Muscle layer of colon (tissue), 2 donors: Measurements from ENCODE around the gene MESD.

Experiments
- H3K27ac ChIP-seq: one replicate; pipeline ENCODE4 v1.7.0; 2013; ENCODE audit warnings: low read depth, mild to moderate bottlenecking, low read length, moderate library complexity
- H3K27me3 ChIP-seq, 2 donors: one replicate each; pipeline ENCODE4 v1.7.0; 2013; ENCODE audit warnings: low read length in 2 of 2, mild to moderate bottlenecking in 2 of 2; ENCODE audit not compliant: insufficient read depth in 2 of 2, control insufficient read depth in 1 of 2
- H3K36me3 ChIP-seq: one replicate; pipeline ENCODE4 v1.7.0; 2013; ENCODE audit warnings: mild to moderate bottlenecking, low read length; ENCODE audit not compliant: insufficient read depth
- H3K4me1 ChIP-seq: one replicate; pipeline ENCODE4 v1.7.0; 2013; ENCODE audit warnings: mild to moderate bottlenecking, low read length; ENCODE audit not compliant: insufficient read depth
- H3K4me3 ChIP-seq, 2 donors: one replicate each; pipeline ENCODE4 v1.7.0; 2013; ENCODE audit warnings: low read length in 2 of 2, low read depth in 1 of 2, mild to moderate bottlenecking in 1 of 2, moderate library complexity in 1 of 2
- H3K9ac ChIP-seq: one replicate; pipeline ENCODE4 v1.7.0; 2013; ENCODE audit warnings: low read length
- H3K9me3 ChIP-seq: one replicate; pipeline ENCODE4 v1.7.0; 2013; ENCODE audit warnings: mild to moderate bottlenecking, low read length
- donor health status: abdominal sarcoma.
- donor health status: Adenocarcinoma of cecum.

The MESD gene

GRCh38 chr15:81000144-81000623, 10.6 kb upstream of the MESD start:
- peak overlapping the region; percentile 92 to 98 for H3K4me3 ChIP-seq
- peaks cover 23% of the 10 kb centered on the region for H3K4me1 ChIP-seq
- H3K27me3 ChIP-seq = no peaks in the 10 kb centered on the region

DNA sequence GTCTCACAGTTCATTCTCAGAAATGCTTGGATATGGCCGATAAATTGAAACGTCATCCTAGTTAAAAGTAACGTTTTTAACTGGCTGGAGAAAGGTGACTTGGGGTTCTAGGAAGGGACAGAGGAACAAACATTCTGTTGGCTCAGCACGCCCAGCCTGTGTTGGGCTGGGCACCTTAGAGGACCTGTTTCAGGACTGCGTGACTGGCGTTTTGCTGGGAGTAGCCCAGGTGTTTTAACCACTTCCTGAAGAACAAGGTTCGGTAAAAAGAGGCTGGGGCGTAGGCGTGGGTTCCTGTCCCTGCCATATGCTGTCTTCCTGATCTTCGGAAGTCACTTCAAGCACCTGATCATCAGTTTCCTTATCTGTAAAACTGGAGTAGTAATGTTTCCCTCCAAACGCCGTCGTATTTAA, 10.0 kb upstream of the MESD start:
- H3K4me3 ChIP-seq = peak overlapping the region in 1 of 2 donors; percentile 92
- no peaks in the 10 kb centered on the region for H3K27me3 ChIP-seq
- peak overlapping the region; percentile 89 for H3K9ac ChIP-seq
- H3K36me3 ChIP-seq = peaks cover 12% of the 10 kb centered on the region
- no peak overlapping the region for H3K27ac ChIP-seq
- no peaks in the 10 kb centered on the region for H3K9me3 ChIP-seq
- H3K4me1 ChIP-seq = peaks cover 17% of the 10 kb centered on the region

More at GRCh38 chr15:81000144-81000623, 10.6 kb upstream of the MESD start:
- Histone ChIP-seq H3K9me3 (no peaks in the 10 kb centered on the region), H3K27ac (peak overlapping the region; percentile 98), H3K9ac (peak overlapping the region; percentile 89), H3K36me3 (peaks cover 12% of the 10 kb centered on the region)

GRCh38 chr15:80998251-80998650, 8.6 kb upstream of the MESD start:
- peaks cover 14% of the 10 kb centered on the region for H3K4me1 ChIP-seq
- no peak overlapping the region for H3K4me3 ChIP-seq
- H3K9ac ChIP-seq = no peak overlapping the region
- no peaks in the 10 kb centered on the region for H3K27me3 ChIP-seq
- H3K27ac ChIP-seq = no peak overlapping the region
- no peaks in the 10 kb centered on the region for H3K9me3 ChIP-seq
- peaks cover 2% of the 10 kb centered on the region for H3K36me3 ChIP-seq

DNA sequence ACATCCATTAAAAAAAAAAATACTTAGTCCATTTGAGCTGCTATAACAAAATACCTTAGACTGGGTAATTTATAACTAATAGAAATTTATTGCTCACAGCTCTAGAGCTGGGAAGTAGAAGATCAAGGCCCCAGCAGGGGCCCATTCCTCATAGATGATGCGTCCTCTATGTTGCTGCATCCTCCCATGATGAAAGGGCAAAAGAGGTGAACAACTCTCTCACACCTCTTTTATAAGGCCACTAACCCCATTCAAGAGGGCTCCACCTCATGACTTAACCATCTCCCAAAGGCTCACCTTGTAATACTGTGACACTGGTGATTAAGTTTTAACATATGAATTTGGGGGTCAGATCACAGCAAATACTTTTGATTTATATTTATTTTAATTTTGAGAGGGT, 8.1 kb upstream of the MESD start:
- no peaks in the 10 kb centered on the region for H3K36me3 ChIP-seq
- H3K4me3 ChIP-seq = no peak overlapping the region
- H3K27ac ChIP-seq = no peak overlapping the region
- H3K27me3 ChIP-seq = no peaks in the 10 kb centered on the region
- peaks cover 9% of the 10 kb centered on the region for H3K4me1 ChIP-seq
- no peak overlapping the region for H3K9ac ChIP-seq
- no peaks in the 10 kb centered on the region for H3K9me3 ChIP-seq

DNA sequence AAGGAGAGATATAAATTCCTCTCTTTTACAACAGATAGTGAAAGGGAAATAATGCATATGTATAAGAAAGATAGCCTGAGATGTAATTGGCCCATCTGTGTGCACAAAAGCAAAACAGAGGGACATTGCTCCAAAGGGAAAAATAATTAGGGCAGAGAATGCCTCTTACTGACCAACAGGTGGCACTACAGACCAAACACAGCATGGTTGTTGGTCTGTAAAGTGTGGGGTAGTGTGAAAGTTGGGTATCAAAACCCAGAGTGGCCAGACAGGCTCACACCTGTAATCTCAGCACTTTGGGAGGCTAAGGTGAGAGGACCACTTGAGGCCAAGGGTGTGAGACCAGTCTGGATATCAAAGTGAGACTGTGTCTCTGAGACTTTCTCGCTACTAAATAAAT, 6.6 kb upstream of the MESD start:
- Histone ChIP-seq H3K4me1 (peaks cover 11% of the 10 kb centered on the region), H3K27me3 (no peaks in the 10 kb centered on the region), H3K36me3 (no peaks in the 10 kb centered on the region), H3K4me3 (no peak overlapping the region), H3K9me3 (no peaks in the 10 kb centered on the region), H3K27ac (no peak overlapping the region), H3K9ac (no peak overlapping the region)

GRCh38 chr15:80992441-80992840, 2.8 kb upstream of the MESD start:
- H3K9me3 ChIP-seq = no peaks in the 10 kb centered on the region
- peaks cover 31% of the 10 kb centered on the region for H3K4me1 ChIP-seq
- H3K4me3 ChIP-seq = no peak overlapping the region
- H3K9ac ChIP-seq = no peak overlapping the region
- no peak overlapping the region for H3K27ac ChIP-seq
- no peaks in the 10 kb centered on the region for H3K36me3 ChIP-seq
- H3K27me3 ChIP-seq = no peaks in the 10 kb centered on the region

DNA sequence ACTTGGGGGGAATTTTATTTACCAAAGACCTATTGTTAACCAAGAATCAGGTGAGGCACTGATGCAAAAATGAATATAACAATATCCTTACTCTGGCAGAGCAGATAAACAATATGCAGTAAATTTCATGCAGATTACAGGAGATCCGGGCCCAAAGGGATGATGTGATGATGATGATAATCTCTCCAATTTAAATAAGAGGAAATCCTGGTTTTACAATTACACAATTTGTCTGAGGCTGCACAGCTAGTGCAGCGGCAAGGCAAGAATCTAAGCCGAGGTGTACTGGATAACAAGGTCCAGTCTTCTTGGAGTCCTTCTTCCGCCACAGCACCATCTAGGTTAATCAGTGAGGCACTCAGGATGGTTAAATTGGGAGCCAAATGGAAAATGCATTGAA, 2.4 kb upstream of the MESD start:
- H3K9me3 ChIP-seq = no peaks in the 10 kb centered on the region
- no peak overlapping the region for H3K4me3 ChIP-seq
- no peaks in the 10 kb centered on the region for H3K27me3 ChIP-seq
- H3K9ac ChIP-seq = no peak overlapping the region
- H3K27ac ChIP-seq = no peak overlapping the region
- no peaks in the 10 kb centered on the region for H3K36me3 ChIP-seq
- H3K4me1 ChIP-seq = peaks cover 31% of the 10 kb centered on the region

DNA sequence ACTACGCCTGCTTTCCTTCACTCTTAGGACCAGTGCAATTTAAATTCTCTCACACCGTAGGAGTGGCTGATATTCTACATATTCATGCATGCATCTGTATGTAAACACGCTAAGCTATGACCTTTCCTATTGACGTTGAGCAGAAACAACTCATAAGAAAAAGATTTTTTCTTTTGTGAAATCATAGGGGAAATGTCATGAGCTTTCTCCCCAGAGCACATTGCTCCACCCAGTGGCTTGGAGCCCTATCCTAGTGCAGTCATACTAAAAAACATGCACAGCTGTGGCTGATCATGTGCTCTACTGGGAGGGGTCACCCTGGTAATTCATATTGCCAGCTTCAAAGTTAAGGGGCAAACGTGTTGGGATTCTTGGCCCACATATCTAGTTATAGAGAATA, 1.8 kb upstream of the MESD start:
- H3K9me3 ChIP-seq = no peaks in the 10 kb centered on the region
- peak overlapping the region; percentile 93 for H3K27ac ChIP-seq
- no peaks in the 10 kb centered on the region for H3K36me3 ChIP-seq
- H3K9ac ChIP-seq = no peak overlapping the region
- H3K27me3 ChIP-seq = no peaks in the 10 kb centered on the region
- no peak overlapping the region for H3K4me3 ChIP-seq
- peaks cover 34% of the 10 kb centered on the region for H3K4me1 ChIP-seq

- H3K9ac ChIP-seq = no peak overlapping the region
- H3K27ac ChIP-seq = peak overlapping the region; percentile 93
- H3K4me1 ChIP-seq = peaks cover 34% of the 10 kb centered on the region
Measured at GRCh38 chr15:80990955-80991354, 1.3 kb upstream of the MESD start.

DNA sequence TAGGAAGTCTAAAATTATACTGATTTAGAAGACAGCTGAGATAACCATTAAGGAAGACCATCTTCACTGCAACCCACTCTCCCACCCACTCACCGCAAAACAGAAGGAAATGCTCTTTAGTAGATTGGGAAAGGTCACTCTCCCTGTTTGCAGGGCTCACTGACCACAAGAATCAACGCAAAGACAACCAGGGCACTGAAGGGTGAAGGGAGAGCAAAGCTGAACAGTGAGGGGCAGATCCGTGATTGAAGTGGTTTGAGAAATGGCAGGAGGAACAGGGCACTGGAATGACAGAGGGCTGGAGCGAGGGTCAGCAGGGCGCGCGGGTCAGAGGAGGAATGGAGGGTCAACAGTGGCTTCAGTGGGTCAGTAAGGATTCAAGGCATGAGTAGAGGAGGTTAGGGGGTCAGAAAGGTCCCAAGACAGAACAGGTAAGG, 520 bp downstream of the MESD start:
- peak overlapping the region; percentile 91 for H3K27ac ChIP-seq
- no peaks in the 10 kb centered on the region for H3K36me3 ChIP-seq
- no peaks in the 10 kb centered on the region for H3K9me3 ChIP-seq
- no peaks in the 10 kb centered on the region for H3K27me3 ChIP-seq
- H3K4me3 ChIP-seq = peak overlapping the region; percentile 96 to 97
- H3K9ac ChIP-seq = peak overlapping the region; percentile 87
- peaks cover 37% of the 10 kb centered on the region for H3K4me1 ChIP-seq

More at GRCh38 chr15:80990955-80991354, 1.3 kb upstream of the MESD start:
- H3K9me3 ChIP-seq = no peaks in the 10 kb centered on the region
- H3K27me3 ChIP-seq = no peaks in the 10 kb centered on the region
- no peak overlapping the region for H3K4me3 ChIP-seq
- H3K36me3 ChIP-seq = no peaks in the 10 kb centered on the region

DNA sequence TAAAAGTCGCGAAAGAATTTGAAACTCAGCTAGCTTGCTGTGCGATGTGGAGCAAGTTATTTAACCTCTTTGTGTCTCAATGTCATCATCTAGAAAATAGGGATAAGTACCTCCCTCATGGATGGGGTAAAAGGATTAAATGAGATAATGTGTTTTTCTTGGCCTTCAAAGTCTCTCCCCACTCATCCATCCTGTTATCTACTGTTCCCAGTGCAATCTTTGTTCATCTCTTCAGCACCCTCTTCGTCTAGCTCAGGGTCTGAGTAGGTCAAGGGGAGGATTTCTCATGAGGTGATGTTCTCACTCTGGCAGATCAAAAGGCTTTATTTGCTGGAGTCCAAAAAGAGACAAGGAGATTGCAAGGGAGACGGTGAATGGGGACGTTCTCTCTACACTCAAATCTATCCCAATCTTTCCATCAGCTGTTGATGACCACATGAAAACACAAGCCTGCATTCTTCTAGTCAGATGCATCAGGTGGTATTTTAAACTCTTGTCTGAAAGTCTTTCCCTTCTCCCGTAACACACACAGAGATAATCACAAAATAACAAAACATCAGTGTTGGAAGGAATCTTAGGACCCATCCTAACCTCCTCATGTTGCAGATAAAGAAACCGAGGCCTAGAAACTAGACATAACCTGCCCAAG, 1.3 kb downstream of the MESD start:
- Histone ChIP-seq H3K9ac (no peak overlapping the region), H3K27me3 (no peaks in the 10 kb centered on the region), H3K4me3 (peak overlapping the region; percentile 96 to 97), H3K36me3 (no peaks in the 10 kb centered on the region), H3K27ac (peak overlapping the region; percentile 91), H3K4me1 (peaks cover 37% of the 10 kb centered on the region), H3K9me3 (no peaks in the 10 kb centered on the region)

DNA sequence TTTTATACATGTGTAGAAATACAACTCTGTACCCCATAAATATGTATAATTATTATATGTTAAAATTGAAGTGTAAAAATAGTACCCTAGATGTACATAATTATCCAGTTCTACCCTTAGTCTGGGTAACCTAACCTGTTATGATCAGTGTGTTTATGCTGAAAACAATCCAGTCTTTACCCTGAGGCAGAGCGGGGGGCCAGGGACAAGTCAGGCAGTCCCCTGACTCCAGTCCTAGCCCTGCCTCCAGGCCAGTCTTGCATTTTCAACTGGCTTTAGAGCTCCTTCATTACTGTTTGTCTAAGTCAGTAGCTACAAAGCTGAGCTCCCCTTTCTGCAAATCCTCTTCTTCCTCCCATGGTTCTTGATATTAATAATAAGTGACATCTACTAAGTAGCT, 3.1 kb downstream of the MESD start:
- no peak overlapping the region for H3K9ac ChIP-seq
- peaks cover 32% of the 10 kb centered on the region for H3K4me1 ChIP-seq
- H3K4me3 ChIP-seq = no peak overlapping the region
- H3K27ac ChIP-seq = no peak overlapping the region
- no peaks in the 10 kb centered on the region for H3K9me3 ChIP-seq
- H3K27me3 ChIP-seq = no peaks in the 10 kb centered on the region
- H3K36me3 ChIP-seq = no peaks in the 10 kb centered on the region
